Iris pigment epithelial cell (primary cell): ENCODE measurements around the gene LORICRIN.

Experiments
- DNase-seq: peaks from one replicate; pipeline ENCODE4 v3.0.0-alpha.2; 2011; ENCODE audit warnings: low read depth

LORICRIN gene

GRCh38 chr1:153250166-153250565, 9.3 kb upstream of the LORICRIN start:
- no peak for DNase-seq

- no peak for DNase-seq
Measured at GRCh38 chr1:153251087-153251486, 8.4 kb upstream of the LORICRIN start.

- no peak for DNase-seq
Measured at GRCh38 chr1:153251562-153251961, 7.9 kb upstream of the LORICRIN start.

GRCh38 chr1:153251988-153252387, 7.5 kb upstream of the LORICRIN start:
- no peak for DNase-seq

- no peak for DNase-seq
Measured at GRCh38 chr1:153253076-153253475, 6.4 kb upstream of the LORICRIN start.

GRCh38 chr1:153253693-153254092, 5.8 kb upstream of the LORICRIN start:
- DNase-seq: no peak

- no peak for DNase-seq
Measured at GRCh38 chr1:153260585-153261280, 1.2 kb downstream of the LORICRIN start.

- DNase-seq: peak; percentile 22
Measured at GRCh38 chr1:153261281-153262069, 2.0 kb downstream of the LORICRIN start.

GRCh38 chr1:153262070-153262366, 2.5 kb downstream of the LORICRIN start:
- DNase-seq: no peak

GRCh38 chr1:153262462-153263157, 3.1 kb downstream of the LORICRIN start:
- no peak for DNase-seq

GRCh38 chr1:153265457-153265856, 6.0 kb downstream of the LORICRIN start:
- DNase-seq: no peak

GRCh38 chr1:153271711-153272110, 12.2 kb downstream of the LORICRIN start:
- DNase-seq: no peak

- DNase-seq: no peak
Measured at GRCh38 chr1:153272186-153272585, 12.7 kb downstream of the LORICRIN start.

- DNase-seq: no peak
Measured at GRCh38 chr1:153277852-153278251, 18.4 kb downstream of the LORICRIN start.

GRCh38 chr1:153288634-153289275, 29.3 kb downstream of the LORICRIN start:
- DNase-seq: no peak

GRCh38 chr1:153291514-153291913, 32.0 kb downstream of the LORICRIN start:
- DNase-seq: no peak

- DNase-seq: no peak
Measured at GRCh38 chr1:153292185-153292584, 32.7 kb downstream of the LORICRIN start.

GRCh38 chr1:153292740-153293479, 33.4 kb downstream of the LORICRIN start:
- DNase-seq: no peak

GRCh38 chr1:153293480-153293775, 33.9 kb downstream of the LORICRIN start:
- no peak for DNase-seq

GRCh38 chr1:153293851-153294250, 34.4 kb downstream of the LORICRIN start:
- DNase-seq: no peak

GRCh38 chr1:153302308-153302707, 42.8 kb downstream of the LORICRIN start:
- no peak for DNase-seq

- DNase-seq: no peak
Measured at GRCh38 chr1:153305682-153306081, 46.2 kb downstream of the LORICRIN start.
